ENCODE data around the gene RNF141.

The RNF141 gene

DNA sequence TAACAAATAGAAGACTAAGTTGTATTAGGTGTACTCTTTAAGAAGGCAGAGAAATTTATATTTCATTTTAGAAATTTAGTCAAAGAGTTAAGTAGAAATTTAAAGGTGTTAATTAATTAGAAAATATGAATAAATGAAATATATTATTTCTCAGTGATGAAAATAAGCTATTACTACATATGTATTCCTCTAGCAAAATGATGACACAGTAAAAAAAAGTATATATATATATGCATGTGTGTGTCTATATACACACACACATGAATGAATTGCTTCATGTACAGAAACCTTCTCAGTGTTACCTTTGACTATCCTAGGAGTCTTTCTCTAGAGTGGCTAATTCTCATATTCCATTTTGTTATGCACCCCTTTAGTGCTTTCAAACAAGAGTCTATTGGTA lies 7.7 kb downstream of the RNF141 start:
- in situ Hi-C loops (cut with HindIII; ENCODE audit: low pct_ligation_motif_present, low pct_unique_long_range_greater_than_20kb, low sequenced_read_pairs): no loop called here
- DNase-seq: no peak

DNA sequence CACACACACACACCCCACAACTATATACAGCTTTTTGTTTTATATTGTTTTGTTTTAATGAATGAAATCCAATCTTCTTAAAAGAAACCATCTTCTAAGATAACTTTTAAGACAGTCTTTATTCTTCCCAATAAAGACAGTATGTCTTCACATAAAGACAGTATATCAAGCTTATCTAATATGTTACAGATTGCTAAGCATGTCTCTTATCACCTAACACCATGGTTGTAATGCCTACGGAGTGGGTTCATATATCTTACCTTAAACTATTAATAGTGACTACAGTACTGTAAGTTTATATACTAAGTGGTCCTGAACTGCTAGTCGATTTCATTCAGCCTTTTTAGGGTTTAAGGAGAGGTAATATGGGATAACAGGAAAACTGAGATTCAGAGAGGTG lies 8.5 kb downstream of the RNF141 start:
- DNase-seq: no peak
- in situ Hi-C loops (cut with HindIII; ENCODE audit: low pct_ligation_motif_present, low pct_unique_long_range_greater_than_20kb, low sequenced_read_pairs): no loop called here

DNA sequence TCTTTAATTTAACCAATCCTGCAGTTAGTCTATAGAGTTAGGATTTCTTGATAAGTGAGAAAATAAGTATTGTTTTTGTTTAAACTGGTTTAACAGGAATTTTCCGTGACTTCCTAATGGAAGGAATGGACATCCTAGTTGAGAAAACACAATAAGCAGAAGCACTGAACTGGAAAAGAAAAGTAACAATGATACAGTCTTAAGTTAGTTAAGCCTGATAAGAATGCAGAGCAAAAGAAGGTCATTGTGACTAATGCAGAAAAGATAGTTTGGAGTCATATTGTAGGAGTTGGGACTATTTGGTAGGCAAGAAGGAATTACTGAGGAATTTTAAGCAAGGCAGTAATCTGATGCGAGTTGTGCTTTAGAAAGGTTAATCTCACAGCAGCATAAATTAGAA lies 11.7 kb downstream of the RNF141 start:
- no peak for DNase-seq
- in situ Hi-C loops (cut with HindIII; ENCODE audit: low pct_ligation_motif_present, low pct_unique_long_range_greater_than_20kb, low sequenced_read_pairs): no loop called here

DNA sequence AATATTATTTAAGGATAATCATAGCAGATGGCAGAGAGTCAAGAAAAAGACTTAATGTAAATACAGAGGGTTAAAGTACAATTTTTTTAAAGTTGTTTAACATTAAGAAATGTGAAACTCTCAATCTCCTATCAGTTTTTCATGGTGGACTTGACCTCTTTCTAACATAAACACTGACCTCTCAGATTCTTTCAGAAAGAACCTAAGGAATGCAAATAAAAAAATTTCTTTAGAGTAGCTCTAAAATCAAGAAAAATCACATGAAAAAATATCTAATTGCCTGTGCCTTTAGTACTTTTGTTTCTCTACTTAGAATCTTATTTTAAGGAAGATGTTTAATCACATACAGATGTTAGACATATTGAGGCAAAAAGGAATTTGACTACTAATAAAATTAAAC lies 12.9 kb downstream of the RNF141 start:
- in situ Hi-C loops (cut with HindIII; ENCODE audit: low pct_ligation_motif_present, low pct_unique_long_range_greater_than_20kb, low sequenced_read_pairs): no loop called here
- no peak for DNase-seq

DNA sequence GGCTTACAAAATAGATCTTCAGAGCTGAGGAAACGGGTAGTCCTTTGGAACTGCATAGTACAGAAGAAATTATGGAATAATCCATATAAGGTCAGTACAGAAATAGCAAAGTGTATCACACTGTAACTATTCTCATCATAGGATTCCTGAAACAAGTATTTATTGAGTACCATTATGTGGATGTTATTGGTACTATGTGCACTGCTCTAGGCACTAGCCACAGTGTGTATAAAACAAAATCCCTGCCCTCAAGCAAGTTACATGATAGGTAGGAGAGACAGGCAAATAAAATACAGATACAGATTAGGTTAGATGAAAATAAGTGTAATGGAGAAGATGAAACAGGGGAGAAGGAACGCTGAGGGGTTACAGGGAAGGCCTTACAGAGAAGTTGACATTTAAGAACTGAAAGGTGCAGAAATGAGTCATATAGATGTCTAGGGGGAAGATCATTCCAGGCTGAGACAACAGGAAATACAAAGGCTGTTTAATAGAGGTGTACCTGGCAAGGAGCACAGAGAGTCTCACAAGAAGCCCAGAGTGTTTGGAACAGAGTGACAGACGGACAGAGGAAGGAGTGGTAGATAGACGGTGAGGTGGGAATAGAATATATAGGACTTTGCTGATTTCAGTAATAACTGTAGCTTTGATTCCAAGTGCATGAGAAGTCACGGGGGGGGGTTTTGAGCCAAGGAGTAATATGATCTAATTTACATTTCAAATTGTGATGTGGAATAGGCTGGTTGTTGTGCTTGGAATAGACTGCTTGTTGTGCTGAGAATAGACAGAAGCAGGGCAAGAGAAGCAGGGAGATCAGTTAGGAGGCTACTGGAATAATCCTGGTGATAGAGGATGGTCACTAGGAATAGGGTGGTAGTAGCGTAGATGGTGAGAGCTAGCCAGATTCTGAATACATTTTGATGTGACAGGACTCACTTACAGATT lies 13.7 kb downstream of the RNF141 start:
- no peak for DNase-seq
- in situ Hi-C loops (cut with HindIII; ENCODE audit: low pct_ligation_motif_present, low pct_unique_long_range_greater_than_20kb, low sequenced_read_pairs): no loop called here

DNA sequence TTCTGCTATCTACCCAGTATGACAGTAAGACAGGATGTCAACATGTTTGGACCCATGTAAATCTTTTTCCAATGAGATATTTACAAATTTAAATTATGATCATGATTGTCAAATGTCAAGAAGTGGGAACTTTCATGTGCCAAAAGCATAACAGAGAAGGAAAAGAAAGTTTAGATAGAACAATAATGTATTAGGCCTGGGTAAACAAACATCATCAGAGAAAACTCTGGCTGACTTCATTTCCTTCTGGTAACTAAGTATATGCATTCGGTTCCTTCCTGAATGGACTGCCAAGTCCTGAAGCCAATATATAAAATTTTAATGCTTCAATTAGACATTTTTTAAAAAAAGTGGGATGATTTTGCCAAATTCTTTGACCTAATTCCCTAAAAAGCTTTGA lies 16.5 kb downstream of the RNF141 start:
- no peak for DNase-seq
- in situ Hi-C loops (cut with HindIII; ENCODE audit: low pct_ligation_motif_present, low pct_unique_long_range_greater_than_20kb, low sequenced_read_pairs): no loop called here

DNA sequence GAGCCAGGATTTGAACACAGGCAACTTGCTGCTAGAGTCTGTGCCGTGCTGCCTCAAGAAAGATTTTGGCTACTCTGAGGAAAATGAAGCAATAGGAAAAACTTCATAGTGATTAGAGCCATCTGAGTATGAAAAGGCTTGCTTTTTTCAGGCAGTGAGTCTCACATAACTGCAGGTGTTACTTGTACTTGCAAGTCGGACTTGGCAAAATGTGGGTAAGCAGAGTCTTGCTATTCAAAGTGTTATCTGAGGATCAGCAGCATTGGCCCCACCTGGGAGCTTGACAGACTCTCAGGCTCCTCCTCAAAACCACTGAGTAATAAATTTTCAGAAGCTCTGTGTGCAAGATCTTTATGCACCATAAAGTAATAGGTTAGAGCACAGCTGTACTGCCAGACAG lies 18.1 kb downstream of the RNF141 start:
- in situ Hi-C loops (cut with HindIII; ENCODE audit: low pct_ligation_motif_present, low pct_unique_long_range_greater_than_20kb, low sequenced_read_pairs): no loop called here
- no peak for DNase-seq

DNA sequence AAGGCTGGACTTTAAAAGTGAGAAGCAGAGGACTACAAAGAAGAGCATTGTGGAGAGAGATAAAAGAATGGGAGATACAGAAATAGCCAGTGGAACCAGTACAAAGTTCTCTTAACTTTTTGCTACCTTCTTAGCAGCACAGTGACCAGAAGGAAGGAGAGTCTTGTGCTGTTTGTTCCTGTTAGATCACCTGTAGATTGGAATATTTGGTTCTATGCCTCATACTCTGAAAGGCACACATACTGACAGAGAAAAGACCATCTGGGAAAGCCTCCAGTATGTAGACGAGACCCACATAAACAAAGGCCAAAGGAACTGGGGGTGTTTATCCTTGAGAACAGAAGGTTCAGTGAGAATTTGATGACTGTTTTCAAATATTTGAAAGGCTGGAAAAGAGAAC lies 18.7 kb downstream of the RNF141 start:
- in situ Hi-C loops (cut with HindIII; ENCODE audit: low pct_ligation_motif_present, low pct_unique_long_range_greater_than_20kb, low sequenced_read_pairs): no loop called here
- DNase-seq: no peak

DNA sequence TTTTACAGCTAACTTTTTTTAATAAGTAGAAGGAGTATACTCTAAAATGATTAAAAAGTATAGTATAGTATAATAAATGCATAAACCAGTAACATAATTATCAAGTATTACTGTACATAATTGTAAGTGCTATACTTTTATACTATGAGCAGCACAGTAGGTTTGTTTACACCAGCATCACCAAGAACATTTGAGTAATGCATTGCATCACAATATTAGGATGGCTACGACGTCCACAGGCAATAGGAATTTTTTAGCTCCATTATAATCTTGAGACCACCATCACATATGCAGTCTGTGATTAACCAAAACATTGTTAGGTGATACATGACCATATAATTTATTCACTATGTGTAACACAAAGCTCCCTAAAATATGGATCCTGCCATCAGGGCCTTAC lies 20.4 kb downstream of the RNF141 start:
- in situ Hi-C loops (cut with HindIII; ENCODE audit: low pct_ligation_motif_present, low pct_unique_long_range_greater_than_20kb, low sequenced_read_pairs): no loop called here
- no peak for DNase-seq

DNA sequence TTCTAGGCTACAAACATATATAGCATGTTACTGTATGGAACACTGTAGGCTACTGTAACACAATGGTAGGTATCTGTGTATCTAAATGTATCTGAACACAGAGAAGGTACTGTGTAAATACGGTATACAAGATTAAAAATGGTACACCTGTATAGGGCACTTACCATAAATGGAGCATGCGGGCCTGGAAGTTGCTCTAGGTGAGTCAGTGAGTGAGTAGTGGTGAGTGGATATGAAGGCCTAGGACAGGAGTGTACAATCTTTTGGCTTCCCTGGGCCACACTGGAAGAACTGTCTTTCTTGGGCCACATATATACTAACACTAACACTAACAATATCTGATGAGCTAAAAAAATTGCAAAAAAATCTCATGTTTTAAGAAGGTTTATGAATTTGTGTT lies 21.4 kb downstream of the RNF141 start:
- DNase-seq: no peak
- in situ Hi-C loops (cut with HindIII; ENCODE audit: low pct_ligation_motif_present, low pct_unique_long_range_greater_than_20kb, low sequenced_read_pairs): no loop called here

DNA sequence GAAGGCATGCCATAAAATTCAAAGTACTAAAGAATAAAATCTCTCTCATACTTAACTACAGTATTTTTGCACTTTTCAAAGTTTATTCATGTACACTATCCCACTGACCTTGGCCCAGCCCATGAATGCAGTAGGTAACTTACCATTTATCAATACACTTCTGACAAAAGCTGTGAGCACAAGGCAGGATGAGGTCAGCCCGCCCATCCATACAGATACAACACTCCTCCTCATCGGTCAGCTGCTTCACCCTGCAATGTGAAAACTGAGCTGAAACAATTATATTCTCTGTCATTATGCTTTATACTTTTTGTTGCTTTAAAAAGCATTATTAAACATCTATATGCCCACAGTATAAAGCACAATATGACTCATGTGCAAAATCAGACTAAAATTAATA lies 22.1 kb downstream of the RNF141 start:
- in situ Hi-C loops (cut with HindIII; ENCODE audit: low pct_ligation_motif_present, low pct_unique_long_range_greater_than_20kb, low sequenced_read_pairs): no loop called here

DNA sequence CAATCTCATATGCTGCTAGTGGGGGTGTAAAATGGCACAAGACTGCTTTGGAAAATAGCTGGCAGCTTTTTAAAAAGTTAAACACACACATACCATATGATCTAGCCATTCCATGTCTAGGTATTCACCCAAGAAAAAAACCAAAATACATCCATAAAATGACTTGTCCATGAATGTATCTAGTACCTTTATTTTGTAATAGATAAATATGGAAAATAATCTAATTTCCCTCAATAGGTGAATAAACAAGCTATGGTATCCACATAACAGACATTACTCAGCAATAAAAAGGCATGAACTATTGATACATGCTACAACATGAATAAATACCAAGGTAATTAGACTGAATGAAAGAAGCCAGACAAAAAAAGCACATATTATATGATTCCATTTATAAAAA lies 22.9 kb downstream of the RNF141 start:
- in situ Hi-C loops (cut with HindIII; ENCODE audit: low pct_ligation_motif_present, low pct_unique_long_range_greater_than_20kb, low sequenced_read_pairs): no loop called here
- no peak for DNase-seq

More for the DNA sequence above, 22.1 kb downstream of the RNF141 start:
- no peak for DNase-seq

DNA sequence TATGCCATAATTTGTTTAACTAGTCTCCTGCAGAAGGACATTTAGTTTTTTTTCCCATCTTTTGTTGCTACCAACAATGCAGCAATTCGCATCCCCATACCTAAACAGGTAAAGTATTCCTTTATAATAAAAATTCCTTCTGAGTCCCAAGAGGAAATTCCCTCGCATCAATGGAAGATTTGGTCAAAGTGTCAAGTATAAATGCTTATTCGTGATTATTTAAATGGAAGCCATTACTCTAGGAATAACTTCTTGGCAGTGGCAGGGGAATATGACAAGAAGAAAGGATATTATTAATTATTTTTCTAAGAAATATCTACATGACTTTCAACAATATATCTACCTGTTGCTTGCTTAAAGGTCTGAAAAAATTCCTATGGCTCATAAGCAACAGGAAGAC lies 25.6 kb downstream of the RNF141 start:
- in situ Hi-C loops (cut with HindIII; ENCODE audit: low pct_ligation_motif_present, low pct_unique_long_range_greater_than_20kb, low sequenced_read_pairs): no loop called here
- no peak for DNase-seq

DNA sequence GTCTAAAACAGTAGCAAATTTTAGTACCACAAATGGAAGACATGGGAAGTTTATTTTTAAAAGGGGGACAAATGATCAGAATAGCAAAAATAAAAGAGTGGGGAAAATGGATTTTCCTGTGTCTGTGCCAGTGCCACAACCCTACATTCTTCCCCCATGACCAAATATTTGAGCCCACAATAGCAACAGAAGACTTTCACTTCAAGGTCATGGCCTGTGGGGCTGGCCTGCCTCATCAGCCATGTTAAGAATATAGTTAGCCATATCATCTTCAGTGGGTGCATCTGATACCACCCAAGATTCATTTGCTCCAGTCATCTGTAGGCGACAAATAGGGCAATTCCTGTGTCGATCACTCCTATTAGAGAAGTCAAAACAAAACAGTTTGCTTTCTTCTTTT lies 26.3 kb downstream of the RNF141 start:
- in situ Hi-C loops (cut with HindIII; ENCODE audit: low pct_ligation_motif_present, low pct_unique_long_range_greater_than_20kb, low sequenced_read_pairs): no loop called here
- no peak for DNase-seq

DNA sequence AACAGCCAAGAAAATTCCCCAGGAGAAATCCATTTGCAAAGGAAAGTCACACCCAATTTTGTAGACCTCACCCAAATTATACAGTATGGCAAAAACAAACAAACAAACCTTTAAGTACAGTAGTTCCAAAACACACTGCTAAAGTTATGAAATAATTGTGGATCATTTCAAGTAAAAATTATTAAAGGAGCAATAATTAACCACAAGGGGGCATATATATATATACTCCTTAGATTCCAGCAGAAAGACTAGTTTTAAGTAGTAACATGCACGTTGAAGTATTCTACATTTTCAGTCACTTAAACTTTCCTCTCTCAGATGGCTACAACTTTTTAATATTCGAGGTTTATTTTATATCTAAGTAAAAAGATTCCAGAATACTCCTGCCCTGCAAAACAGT lies 26.8 kb downstream of the RNF141 start:
- in situ Hi-C loops (cut with HindIII; ENCODE audit: low pct_ligation_motif_present, low pct_unique_long_range_greater_than_20kb, low sequenced_read_pairs): no loop called here

DNA sequence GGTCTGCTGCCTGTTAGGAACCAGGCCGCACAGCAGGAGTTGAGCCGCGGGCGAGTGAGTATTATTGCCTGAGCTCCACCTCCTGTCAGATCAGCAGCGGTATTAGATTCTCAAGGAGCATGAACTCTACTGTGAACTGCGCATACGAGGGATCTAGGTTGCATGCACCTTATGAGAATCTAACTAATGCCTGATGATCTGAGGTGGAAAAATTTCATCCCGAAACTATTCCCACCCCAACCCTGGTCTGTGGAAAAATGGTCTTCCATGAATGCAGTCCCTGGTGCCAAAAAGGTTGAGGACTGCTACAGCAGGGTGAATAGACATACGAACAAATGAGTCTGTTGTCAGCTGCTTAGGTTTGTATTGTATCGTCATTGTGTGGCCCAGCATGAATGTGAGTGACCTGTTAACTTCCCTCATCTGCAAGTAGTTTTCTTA lies 29.8 kb downstream of the RNF141 start:
- in situ Hi-C loops (cut with HindIII; ENCODE audit: low pct_ligation_motif_present, low pct_unique_long_range_greater_than_20kb, low sequenced_read_pairs): no loop called here
- no peak for DNase-seq

More for the DNA sequence above, 26.8 kb downstream of the RNF141 start:
- peak; percentile 5 for DNase-seq

DNA sequence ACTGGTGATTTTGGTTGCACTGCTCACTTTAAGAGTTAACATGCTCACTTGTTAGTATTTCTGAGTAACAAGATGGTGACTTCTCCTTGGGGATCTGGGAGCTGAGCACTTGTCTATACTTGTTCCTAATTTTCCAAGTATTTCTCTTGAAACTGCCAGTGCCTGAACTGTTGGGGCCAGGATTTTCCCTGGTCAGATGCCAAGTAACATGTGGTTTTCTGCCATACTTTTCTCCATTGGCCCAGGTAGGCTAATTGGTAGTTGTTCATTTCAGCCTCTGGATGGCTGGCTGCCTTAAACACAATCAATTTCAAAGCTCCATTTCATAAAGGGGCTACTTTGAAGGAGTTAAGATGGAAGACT lies 35.0 kb downstream of the RNF141 start:
- in situ Hi-C loops (cut with HindIII; ENCODE audit: low pct_ligation_motif_present, low pct_unique_long_range_greater_than_20kb, low sequenced_read_pairs): no loop called here
- no peak for DNase-seq

DNA sequence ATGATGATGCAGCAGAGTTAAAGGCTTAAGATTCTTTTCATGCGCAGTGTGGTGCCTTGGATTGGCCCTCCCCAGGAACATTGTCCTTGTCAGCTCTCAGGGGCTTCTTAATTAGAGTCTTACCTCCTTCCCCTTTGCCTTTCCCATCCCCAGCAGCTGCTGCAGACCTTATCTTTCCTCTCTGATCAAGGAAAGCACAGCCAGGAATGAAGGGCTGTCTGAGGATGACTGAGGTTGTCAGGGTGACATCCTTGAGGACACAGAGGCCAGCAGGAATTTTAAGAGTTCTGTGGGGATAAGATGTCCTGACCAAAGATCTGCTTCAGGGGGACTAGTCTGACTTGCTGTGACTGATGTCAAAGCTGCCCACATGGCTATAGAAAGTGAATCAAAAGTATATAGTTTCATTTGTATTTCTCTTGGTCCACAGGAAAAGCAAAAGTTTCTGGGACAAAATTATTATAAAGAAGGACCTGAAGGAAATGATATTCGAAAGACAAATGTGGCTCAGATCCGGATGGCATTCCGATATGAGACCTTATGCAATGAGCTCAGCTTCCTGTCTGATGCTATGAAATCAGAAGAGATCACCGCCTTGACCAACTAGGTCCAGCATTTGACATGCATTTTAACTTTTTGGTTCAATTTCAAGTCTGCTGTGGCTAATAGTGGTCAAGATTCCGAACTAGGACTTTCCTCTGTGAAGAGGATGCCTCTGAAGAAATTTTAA lies 35.5 kb downstream of the RNF141 start:
- no peak for DNase-seq
- in situ Hi-C loops (cut with HindIII; ENCODE audit: low pct_ligation_motif_present, low pct_unique_long_range_greater_than_20kb, low sequenced_read_pairs): no loop called here

DNA sequence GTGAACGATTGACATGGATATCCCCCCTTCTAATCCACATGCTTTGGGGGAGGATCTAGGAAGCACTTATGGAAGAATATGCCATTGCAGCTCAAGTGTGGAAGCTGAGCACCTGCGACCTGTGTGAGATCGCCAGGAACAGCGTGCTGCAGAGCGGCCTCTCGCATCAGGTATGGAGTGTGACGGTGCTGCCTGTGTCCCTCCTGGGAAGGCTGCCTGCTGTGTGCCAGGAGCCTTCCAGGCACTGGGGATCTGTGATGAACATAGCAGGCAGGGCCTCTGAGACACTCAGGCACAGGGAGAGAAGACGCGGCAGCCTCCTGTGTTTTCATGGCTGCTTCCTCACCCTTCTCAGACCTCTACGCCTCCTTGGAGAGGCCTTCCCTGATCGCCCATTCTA lies 36.5 kb downstream of the RNF141 start:
- DNase-seq: no peak
- in situ Hi-C loops (cut with HindIII; ENCODE audit: low pct_ligation_motif_present, low pct_unique_long_range_greater_than_20kb, low sequenced_read_pairs): no loop called here
